G401 (cell line): Measurements from ENCODE around the gene SRP14. TPM values are rescaled to one million over a fixed set of nuclear protein-coding genes. Genes with fewer than 3 reads are reported as not detected.
A peak's percentile ranks its signal among the peaks of the same experiment; 100 is the strongest.

Experiments used
- DNase-seq: peaks from one replicate; pipeline ENCODE4 v3.0.0-alpha.2; 2015; ENCODE audit warnings: low spot score
- in situ Hi-C: cut with HindIII; loops from 2 replicates; pipeline ENCODE4 v1.10.0; 2016; ENCODE audit warnings: low sequenced_read_pairs, mixed read lengths
- total RNA-seq: library from RNA; depleted of rRNA; stranded (reverse); fragments of >200 nt; shearing (Covaris generic); gene quantifications from 2 replicates; pipeline ENCODE4 v1.2.3, GENCODE V29; 2014

The SRP14 gene
- total RNA-seq, 1 experiment from 2014 or later, result 205 TPM

DNA sequence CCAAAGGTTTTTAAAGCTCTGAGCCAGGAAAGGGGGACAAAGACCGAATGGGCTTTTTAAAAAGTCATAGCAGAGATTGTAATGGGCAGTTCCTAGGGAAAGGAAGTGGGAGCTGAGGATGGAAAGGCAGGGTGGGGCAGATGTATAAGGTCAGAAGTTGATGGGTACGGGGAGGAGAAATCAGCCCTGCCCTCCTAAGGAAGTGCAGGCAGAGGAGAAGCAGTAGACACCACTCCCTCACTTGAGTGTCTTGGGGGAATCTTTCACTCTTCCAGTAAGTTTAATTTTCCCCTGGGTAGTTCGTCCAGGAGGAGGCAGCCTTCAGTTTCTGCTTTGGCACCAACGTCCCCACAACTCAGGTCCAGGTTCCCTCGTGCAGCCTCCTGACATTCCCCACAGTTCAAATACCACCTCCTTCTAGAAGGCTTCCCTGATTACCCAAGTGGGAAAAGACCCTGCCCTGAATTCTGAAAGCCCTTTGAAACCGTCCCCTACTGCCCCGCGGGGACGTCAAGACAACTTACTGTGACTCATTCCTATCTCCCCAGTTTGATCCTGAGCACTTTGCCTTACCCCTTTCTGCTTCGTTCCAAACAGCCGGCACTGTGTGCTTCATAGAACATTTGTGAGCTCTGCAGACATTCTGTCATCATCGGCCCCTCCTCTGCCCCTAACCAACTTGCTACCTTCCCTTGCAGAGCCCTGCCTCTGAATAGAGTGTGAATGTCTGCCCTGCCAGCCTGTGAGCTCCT is 14.3 kb upstream of the SRP14 start:
- in situ Hi-C loops, result no loop called here
- DNase-seq, result no peak

GRCh38 chr15:40052604-40053003 is 13.6 kb upstream of the SRP14 start:
- in situ Hi-C loops, result no loop called here
- DNase-seq, result no peak

DNA sequence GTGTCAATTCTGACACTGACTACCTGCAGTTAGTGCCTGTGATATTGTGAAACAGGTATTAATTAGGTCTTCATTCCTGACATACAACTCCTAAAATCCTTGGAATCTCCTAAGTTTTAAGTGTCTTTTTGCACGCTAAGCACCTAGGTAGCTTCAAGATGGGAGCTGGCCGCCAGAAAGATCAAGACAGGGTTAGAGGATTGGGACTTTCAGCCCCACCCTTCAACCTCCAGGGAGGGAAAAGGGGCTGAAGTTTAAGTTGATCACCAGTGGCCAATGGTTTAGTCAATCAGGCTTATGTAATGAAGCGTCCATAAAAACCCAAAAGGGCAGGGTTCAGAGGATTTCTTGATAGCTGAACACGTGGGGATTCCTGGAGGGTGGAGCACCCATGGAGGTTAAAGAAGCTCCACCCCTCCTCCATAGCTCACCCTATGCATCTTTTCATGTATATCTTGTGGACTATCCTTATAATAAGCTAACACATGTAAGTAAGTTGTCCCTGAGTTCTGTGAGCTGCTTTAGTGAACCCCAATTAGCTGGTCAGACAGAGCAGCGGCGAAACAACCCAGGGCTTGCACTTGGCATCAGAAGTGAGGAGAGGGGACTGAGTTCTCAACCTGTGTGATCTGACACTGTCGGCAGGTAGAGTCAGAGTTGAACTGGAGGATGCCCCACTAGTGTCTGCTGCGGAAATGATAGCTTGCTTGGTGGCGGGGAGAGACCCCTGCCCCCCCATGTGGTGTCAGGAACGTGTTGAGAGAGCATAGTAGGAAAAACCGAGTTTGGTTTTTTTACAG is 12.8 kb upstream of the SRP14 start:
- in situ Hi-C loops, result no loop called here
- no peak for DNase-seq

DNA sequence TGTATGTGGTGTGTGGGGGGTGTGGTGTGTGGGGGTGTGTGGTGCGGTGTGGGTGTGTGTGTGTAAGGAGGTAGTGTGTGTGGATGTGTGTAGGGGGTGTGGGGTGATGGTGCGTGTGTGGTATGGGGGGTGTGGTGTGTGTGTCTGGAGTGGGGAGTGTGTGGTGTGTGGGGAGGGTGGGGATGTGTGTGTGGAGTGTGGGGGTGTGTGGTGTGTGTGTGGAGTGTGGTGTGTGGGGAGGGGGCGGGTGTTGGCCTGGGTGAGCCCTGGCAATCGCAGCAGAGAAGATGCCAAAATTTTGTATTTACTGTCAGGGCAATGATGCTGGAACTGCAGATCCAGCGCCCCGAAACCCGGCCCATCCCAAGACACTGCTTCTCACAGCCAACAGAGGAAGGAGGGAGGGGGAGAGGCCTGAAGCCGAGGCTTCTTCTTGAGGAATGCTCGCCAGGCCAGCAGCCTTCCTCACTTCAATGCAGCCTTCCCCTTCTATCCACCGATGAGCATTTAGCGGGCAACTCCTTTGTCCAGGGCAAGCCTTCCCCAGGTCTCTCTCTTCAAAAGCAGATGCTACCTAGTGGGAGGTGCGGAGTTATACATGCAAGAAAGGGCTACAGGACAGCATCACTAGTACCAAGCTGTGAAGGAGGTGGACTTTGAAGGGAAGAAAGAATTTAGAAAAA is 11.9 kb upstream of the SRP14 start:
- DNase-seq, result peak; percentile 23
- in situ Hi-C loops, result no loop called here

DNA sequence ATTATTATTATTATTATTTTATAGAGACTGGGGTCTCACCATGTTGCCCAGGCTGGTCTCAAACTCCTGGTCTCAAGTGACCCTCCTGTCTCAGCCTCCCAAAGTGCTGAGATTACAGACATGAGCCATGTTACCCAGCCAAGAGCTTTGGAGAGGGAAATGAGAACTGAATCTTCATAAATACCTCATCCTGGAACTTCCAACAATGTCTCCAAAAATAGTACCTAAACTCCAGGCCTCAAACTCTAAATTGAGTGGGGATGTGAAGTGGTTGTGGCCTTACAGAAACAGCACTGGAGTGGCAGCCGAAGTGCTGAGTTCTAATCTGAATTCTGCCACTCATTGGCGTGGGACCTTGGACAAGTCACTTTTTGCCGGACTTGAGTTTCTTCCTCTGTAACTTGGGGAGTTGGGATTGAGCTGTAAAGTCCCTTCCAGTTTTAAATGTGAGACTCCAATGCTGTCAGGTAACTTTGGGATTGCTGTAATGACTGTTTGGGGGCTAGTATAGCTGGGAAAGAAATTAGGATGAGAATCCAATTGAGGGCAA is 10.0 kb upstream of the SRP14 start:
- DNase-seq, result no peak
- in situ Hi-C loops, result loop anchor here (25.0 kb wide), 1 partner anchor 163 kb away; no protein-coding TSS in a partner anchor

- no peak for DNase-seq
- in situ Hi-C loops, result loop anchor here (25.0 kb wide), 1 partner anchor 164 kb away; no protein-coding TSS in a partner anchor
Observed at GRCh38 chr15:40048211-40048792, 9.3 kb upstream of the SRP14 start.

DNA sequence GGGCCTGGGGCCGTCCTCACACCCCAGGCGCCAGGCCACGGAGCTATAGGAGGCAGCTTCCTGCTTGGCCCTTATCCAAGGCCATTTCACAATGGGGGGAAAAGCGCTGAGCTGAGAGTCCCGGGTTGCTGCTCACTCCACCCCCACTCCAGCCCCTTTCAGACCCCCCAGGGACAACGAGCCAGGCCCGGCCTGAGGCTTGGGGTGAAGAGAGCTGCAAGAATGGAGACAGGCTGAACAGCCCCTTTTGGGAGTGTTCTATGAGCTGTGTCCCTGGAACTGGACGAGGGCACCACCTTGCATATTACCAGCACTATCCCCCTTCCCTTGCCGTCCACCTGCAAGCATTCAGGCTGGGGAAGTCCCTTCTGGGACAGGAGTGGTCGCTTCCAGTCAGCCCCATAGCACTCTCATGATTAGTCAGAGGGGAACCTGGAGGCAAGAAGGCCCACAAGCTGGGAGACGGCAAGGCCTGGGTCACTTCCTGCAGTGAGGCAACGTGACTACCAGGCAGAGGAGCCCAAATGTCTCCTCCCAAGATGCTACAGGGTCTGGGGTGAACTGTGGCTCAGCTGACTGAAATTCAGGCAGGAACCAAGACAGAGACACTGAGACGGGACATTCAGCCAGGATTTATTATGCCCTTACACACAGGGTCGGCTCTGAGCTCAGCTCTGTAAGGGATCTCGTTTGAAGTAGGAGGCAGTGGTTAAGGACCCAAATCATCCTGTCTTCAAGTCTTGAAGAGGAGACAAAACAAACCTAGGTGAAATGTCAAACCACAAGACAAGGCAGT is 8.6 kb upstream of the SRP14 start:
- in situ Hi-C loops, result loop anchor here (25.0 kb wide), 1 partner anchor 165 kb away; no protein-coding TSS in a partner anchor
- no peak for DNase-seq

DNA sequence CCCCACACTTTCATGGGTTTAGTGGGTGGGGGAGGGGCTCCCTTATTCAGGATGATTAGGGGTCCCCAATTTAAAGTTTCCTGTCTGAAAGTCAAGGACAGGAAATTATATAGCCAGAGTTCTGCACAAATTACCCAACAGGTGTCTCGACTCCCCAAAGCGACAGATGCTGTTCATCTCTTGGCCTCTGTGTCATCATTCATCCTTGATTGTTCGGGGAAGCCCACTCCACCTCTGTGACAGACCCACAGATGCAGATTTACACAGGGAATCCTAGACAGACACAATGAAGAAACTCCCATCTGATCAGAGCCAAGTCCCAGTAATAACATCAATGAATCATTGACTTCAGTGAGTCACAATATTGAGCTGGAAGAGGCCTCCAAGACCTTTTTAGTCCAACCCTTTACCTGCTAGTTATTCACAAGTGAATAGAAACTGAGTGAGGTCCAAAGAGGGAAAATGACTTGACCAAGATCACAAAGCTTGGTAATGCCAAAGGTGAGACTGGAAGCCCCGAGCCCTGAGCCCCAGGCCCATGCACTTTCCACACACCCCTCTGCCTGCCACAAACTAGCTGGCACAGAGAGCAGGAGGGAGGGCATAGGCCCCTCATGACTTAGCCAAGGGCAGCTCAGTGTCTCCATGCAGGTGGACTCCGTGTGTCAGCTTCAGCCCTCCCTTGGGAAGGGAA is 7.9 kb upstream of the SRP14 start:
- no peak for DNase-seq
- in situ Hi-C loops, result loop anchor here (25.0 kb wide), 1 partner anchor 165 kb away; no protein-coding TSS in a partner anchor

DNA sequence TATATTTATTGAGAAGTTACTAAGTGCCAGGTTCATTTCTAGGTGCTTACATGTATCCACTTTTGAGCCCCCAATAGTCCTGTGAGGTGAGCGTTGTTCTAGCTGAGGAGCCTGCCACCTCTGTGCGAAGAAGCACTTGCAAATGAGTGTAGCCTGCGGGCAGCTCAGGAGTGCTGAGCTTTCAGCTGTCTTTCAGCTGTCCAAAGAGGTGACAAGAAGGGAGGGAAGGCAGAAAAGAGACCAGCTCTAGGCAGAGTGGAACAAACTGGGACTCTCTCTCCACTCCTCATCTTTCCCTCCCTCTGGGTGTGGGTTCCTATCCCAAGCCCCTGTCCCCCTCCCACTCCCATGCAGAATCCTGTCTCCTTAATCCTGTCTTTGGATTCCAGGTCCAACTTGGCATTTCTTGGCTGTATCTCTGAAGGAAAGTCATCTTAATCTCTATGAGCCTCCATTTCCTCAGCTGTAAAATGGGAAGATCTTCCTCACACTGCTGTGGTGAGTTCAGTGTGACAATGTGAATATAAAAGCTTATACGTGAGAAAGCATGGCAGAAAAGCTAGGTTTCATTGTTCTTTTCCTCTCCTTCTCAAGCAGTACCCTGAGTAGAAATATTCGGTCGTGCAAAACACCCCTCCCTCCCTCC is 6.7 kb upstream of the SRP14 start:
- in situ Hi-C loops, result loop anchor here (25.0 kb wide), 1 partner anchor 167 kb away; no protein-coding TSS in a partner anchor
- no peak for DNase-seq

- DNase-seq, result peak; percentile 78
- in situ Hi-C loops, result loop anchor here (25.0 kb wide), 1 partner anchor 167 kb away; no protein-coding TSS in a partner anchor
Observed at GRCh38 chr15:40044717-40045571, 6.0 kb upstream of the SRP14 start.

- DNase-seq, result no peak
- in situ Hi-C loops, result loop anchor here (25.0 kb wide), 1 partner anchor 168 kb away; no protein-coding TSS in a partner anchor
Observed at GRCh38 chr15:40043927-40044716, 5.1 kb upstream of the SRP14 start.

DNA sequence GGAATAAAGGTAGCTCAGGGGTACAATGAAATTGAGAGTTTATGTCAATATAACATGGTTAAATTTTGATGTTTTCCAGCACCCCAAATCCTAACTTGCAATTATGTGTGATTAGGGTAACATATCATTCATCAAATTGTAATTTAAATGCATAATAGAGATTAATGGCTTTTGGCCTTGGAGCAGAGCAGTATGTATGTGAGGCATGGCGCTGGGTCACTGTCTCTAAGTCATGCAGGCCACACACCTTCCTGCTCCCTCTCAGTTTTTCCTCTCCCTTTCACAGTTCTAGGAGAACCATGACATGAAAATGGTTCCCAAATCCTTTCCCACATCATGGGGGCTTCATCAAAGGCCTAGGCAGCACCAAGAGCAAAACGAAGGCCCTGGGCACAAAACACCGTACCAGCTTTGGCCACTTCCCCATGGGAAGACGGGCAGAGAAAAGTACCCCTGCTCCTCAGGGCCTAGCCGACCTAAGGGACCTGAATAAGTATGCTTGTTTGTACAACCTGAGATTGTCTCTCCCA is 3.9 kb upstream of the SRP14 start:
- DNase-seq, result no peak
- in situ Hi-C loops, result loop anchor here (25.0 kb wide), 1 partner anchor 169 kb away; no protein-coding TSS in a partner anchor

DNA sequence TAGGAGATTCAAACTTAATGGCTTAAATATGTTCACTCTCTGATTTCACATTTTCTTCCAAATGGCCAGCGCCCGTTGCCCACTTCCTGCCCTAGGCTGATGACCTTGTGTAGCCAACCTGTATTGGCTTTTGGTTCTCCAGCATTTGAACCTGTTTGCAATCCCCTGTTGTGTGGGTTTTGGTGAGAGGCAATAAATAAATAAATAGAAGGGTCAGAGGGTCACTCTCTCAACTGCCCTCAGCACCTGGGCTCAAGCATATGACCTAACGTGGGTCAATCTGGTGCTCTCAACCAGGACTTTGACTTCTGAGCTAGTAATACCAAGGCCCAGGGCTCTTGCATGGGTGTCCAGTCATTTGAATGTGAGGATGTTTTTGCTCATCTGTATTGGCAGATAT is 1.8 kb upstream of the SRP14 start:
- in situ Hi-C loops, result loop anchor here (25.0 kb wide), 1 partner anchor 172 kb away; no protein-coding TSS in a partner anchor
- no peak for DNase-seq

- in situ Hi-C loops, result loop anchor here (25.0 kb wide), 1 partner anchor 172 kb away; no protein-coding TSS in a partner anchor
- no peak for DNase-seq
Observed at GRCh38 chr15:40040293-40040635, 1.3 kb upstream of the SRP14 start.

DNA sequence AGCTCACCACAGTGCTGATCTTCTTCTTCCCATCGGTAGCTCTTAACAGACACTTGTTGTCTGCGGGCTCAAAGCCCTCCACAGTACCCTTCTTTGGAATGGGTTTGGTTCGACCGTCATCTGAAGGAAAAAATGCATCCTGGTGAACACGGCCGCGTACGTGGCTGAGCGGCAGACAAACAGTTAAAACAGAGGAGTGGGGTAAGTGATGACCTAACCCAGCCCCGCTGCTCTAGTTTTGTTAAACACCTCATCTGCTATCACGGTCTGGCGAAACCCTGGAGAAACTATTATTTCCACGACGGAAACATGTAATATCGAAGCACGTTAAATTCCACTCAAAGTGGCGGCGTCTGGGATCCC is 725 bp downstream of the SRP14 start:
- in situ Hi-C loops, result loop anchor here (25.0 kb wide), 1 partner anchor 174 kb away; no protein-coding TSS in a partner anchor
- DNase-seq, result no peak
